ENCODE measurements around the gene ETS1. TPM values are rescaled to one million over a fixed set of nuclear protein-coding genes. Genes with fewer than 3 reads are reported as not detected.

ETS1 gene
- total RNA-seq, 1 experiment from 2014 or later: 29.9 TPM

- Histone ChIP-seq H3K14ac (ENCODE audit: insufficient read depth, low read length) (no peak overlapping the region), H3K27ac (ENCODE audit: insufficient read length, low read depth, low read length) (no peak overlapping the region), H3K4me2 (ENCODE audit: insufficient read depth, insufficient read length, low read length) (no peak overlapping the region), H2BK120ac (ENCODE audit: low read depth, low read length, poor library complexity, severe bottlenecking) (no peak overlapping the region), H3K23me2 (ENCODE audit: insufficient read length, low read depth, low read length, poor library complexity, severe bottlenecking) (no peaks in the 10 kb centered on the region), H2BK5ac (ENCODE audit: insufficient read length, low read length) (no peak overlapping the region), H3K4ac (ENCODE audit: low read depth, low read length) (no peak overlapping the region), H4K8ac (replicated peaks; ENCODE audit: insufficient read length, low read depth, low read length) (no peak overlapping the region), H3K56ac (ENCODE audit: insufficient read length, low read depth, low read length) (no peak overlapping the region), H2AFZ (ENCODE audit: low read length) (no peak overlapping the region), H3K79me1 (ENCODE audit: insufficient read depth, low read depth, low read length, poor library complexity, severe bottlenecking) (no peaks in the 10 kb centered on the region), H3K23ac (ENCODE audit: insufficient read length, low read depth, low read length) (no peak overlapping the region), H3K18ac (ENCODE audit: insufficient read length, low read depth, low read length) (no peak overlapping the region), H4K91ac (ENCODE audit: insufficient read length, low read depth, low read length) (no peak overlapping the region), H2BK20ac (ENCODE audit: low read depth, low read length, poor library complexity, severe bottlenecking) (no peak overlapping the region), H2AK5ac (ENCODE audit: insufficient read length, low read length) (no peak overlapping the region), H2BK15ac (ENCODE audit: low read depth, low read length) (no peak overlapping the region), H4K20me1 (ENCODE audit: control insufficient read depth, insufficient read depth, insufficient read length) (no peaks in the 10 kb centered on the region), H3K79me2 (ENCODE audit: insufficient read depth, low read length) (no peaks in the 10 kb centered on the region), H2BK12ac (ENCODE audit: insufficient read length, low read depth, low read length) (no peak overlapping the region), H3T11ph (ENCODE audit: low read length) (no peak overlapping the region), H3K27me3 (ENCODE audit: insufficient read depth, low read length) (no peaks in the 10 kb centered on the region), H3K9ac (ENCODE audit: extremely low read depth, insufficient read length, low read length) (no peak overlapping the region), H3K9me3 (ENCODE audit: control insufficient read depth, low read depth, low read length) (no peaks in the 10 kb centered on the region), H3K4me1 (ENCODE audit: insufficient read depth, low read length) (no peaks in the 10 kb centered on the region), H4K5ac (ENCODE audit: insufficient read length, low read depth, low read length) (no peak overlapping the region)
- no peak overlapping the region for H3K27ac Mint-ChIP-seq
- no peak overlapping the region for H3K4me3 Mint-ChIP-seq
- H3K9me3 Mint-ChIP-seq: peaks cover 0 to 2% of the 10 kb centered on the region in 2 experiments; a peak in 3 of 5 replicates
- no peak for TF ChIP-seq CTCF (conservative IDR thresholded peaks at IDR 0.05)
- no peaks in the 10 kb centered on the region; the same call in 1 of the 2 replicates for H3K27me3 Mint-ChIP-seq (ENCODE audit: low read depth)
- WGBS (ENCODE audit: extremely low coverage, insufficient read length, low lambda C conversion rate): no CpG with 5 or more reads among the region's 3 CpGs
- H3K36me3 Mint-ChIP-seq (ENCODE audit: insufficient read depth in 1 of 3, low read depth in 3 of 3): no peaks in the 10 kb centered on the region
- no peak for DNase-seq
- peaks cover 0 to 3% of the 10 kb centered on the region in 2 experiments; a peak in 2 of 4 replicates for H3K4me1 Mint-ChIP-seq
These were observed 138.2 kb downstream of the ETS1 start for GRCh38 chr11:128448981-128449713.

Data from H9 (cell line).